ENCODE data around the gene AGFG2. TPM values are rescaled to one million over a fixed set of nuclear protein-coding genes. Genes with fewer than 3 reads are reported as not detected.
A peak's percentile ranks its signal among the peaks of the same experiment; 100 is the strongest.

Gene AGFG2
- total and polyA plus RNA-seq, 2 of the 13 experiments (the other 11 are each of a cell fraction or from before 2014, with no cell fraction given): 125 to 132 TPM

DNA sequence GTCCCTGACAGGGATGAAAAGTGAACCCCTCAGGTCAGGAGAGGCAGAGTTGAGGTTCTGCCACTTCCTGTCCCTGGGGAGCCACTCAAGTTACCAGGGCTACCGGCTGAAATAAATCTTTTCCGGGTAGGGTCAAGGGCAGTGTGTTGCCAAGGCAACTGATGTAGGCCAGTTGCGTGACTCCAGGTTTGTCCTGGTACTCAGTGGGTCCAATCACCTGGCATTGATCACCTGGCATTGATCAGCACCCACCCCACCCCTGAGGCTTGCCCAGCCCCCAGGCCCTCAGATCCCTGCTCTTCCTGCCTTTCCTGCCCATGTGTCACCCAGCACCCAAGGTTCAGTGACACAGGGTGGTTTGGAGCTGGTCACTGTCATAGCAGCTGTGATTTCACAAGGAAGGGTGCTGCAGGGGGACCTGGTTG, 28.8 kb downstream of the AGFG2 start (continued):
- TF ChIP-seq SRSF9 (IDR thresholded peaks at IDR 0.05; ENCODE audit: borderline replicate concordance, insufficient read depth, low read depth, low read length, poor library complexity, severe bottlenecking): no peak
- no peak for TF ChIP-seq ZFP1 (CRISPR knock-in tag; IDR thresholded peaks at IDR 0.05)
- TF ChIP-seq, protein P1, sequence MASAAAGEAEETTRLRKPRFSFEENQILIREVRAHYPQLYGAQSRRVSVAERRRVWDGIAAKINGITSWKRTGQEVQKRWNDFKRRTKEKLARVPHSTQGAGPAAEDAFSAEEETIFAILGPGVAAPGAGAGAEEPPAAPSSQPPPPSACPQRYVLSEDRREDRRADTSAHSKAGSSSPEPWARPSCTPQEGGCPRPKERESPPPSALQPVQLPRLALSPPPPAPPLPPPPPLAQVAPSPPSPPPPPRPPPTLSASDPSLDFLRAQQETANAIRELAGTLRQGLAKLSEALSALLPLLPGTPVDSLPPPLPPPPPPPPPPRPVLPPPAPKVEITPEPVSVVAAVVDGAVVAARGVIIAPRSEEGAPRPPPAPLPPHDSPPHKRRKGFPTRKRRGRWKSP (CRISPR knock-in tag; IDR thresholded peaks at IDR 0.05): no peak
- no peak for TF ChIP-seq FUBP1 (CRISPR knock-in tag; IDR thresholded peaks at IDR 0.05; ENCODE audit: borderline replicate concordance)
- TF ChIP-seq, protein P2, sequence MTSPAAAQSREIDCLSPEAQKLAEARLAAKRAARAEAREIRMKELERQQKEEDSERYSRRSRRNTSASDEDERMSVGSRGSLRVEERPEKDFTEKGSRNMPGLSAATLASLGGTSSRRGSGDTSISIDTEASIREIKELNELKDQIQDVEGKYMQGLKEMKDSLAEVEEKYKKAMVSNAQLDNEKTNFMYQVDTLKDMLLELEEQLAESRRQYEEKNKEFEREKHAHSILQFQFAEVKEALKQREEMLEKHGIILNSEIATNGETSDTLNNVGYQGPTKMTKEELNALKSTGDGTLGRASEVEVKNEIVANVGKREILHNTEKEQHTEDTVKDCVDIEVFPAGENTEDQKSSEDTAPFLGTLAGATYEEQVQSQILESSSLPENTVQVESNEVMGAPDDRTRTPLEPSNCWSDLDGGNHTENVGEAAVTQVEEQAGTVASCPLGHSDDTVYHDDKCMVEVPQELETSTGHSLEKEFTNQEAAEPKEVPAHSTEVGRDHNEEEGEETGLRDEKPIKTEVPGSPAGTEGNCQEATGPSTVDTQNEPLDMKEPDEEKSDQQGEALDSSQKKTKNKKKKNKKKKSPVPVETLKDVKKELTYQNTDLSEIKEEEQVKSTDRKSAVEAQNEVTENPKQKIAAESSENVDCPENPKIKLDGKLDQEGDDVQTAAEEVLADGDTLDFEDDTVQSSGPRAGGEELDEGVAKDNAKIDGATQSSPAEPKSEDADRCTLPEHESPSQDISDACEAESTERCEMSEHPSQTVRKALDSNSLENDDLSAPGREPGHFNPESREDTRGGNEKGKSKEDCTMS (CRISPR knock-in tag; conservative IDR thresholded peaks at IDR 0.05): no peak
- TF ChIP-seq TBX3 (IDR thresholded peaks at IDR 0.05; ENCODE audit: borderline replicate concordance): no peak
- no peak for TF ChIP-seq ZNF234 (CRISPR knock-in tag; conservative IDR thresholded peaks at IDR 0.05)
- TF ChIP-seq, protein P3, sequence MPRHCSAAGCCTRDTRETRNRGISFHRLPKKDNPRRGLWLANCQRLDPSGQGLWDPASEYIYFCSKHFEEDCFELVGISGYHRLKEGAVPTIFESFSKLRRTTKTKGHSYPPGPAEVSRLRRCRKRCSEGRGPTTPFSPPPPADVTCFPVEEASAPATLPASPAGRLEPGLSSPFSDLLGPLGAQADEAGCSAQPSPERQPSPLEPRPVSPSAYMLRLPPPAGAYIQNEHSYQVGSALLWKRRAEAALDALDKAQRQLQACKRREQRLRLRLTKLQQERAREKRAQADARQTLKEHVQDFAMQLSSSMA (CRISPR knock-in tag; IDR thresholded peaks at IDR 0.05): no peak; the same call in 1 of the 2 replicates
- TF ChIP-seq ATF7-NPFF (CRISPR knock-in tag; IDR thresholded peaks at IDR 0.05; ENCODE audit: low read depth): no peak
- TF ChIP-seq RBM39 (IDR thresholded peaks at IDR 0.05; ENCODE audit: low read depth, low read length, poor library complexity, severe bottlenecking): peak; percentile 23
- TF ChIP-seq, protein P4, sequence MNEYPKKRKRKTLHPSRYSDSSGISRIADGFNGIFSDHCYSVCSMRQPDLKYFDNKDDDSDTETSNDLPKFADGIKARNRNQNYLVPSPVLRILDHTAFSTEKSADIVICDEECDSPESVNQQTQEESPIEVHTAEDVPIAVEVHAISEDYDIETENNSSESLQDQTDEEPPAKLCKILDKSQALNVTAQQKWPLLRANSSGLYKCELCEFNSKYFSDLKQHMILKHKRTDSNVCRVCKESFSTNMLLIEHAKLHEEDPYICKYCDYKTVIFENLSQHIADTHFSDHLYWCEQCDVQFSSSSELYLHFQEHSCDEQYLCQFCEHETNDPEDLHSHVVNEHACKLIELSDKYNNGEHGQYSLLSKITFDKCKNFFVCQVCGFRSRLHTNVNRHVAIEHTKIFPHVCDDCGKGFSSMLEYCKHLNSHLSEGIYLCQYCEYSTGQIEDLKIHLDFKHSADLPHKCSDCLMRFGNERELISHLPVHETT (CRISPR knock-in tag; conservative IDR thresholded peaks at IDR 0.05): no peak
- no peak for TF ChIP-seq ZC3H4 (CRISPR knock-in tag; IDR thresholded peaks at IDR 0.05; ENCODE audit: borderline replicate concordance)
- TF ChIP-seq MIXL1 (CRISPR knock-in tag; IDR thresholded peaks at IDR 0.05): 0 out of 2 replicates have a peak, but pooled peaks have one; percentile 5
- no peak for TF ChIP-seq MTF1 (CRISPR knock-in tag; IDR thresholded peaks at IDR 0.05)
- no peak for TF ChIP-seq HNF4G (IDR thresholded peaks at IDR 0.05; ENCODE audit: borderline replicate concordance, low read depth, low read length)
- TF ChIP-seq HNF4G (CRISPR knock-in tag; IDR thresholded peaks at IDR 0.05; ENCODE audit: borderline replicate concordance, low read depth): no peak
- TF ChIP-seq ZNF446 (CRISPR knock-in tag; IDR thresholded peaks at IDR 0.05): no peak
- no peak for TF ChIP-seq ZFP36L2 (CRISPR knock-in tag; IDR thresholded peaks at IDR 0.05)
- no peak for TF ChIP-seq SALL1 (CRISPR knock-in tag; IDR thresholded peaks at IDR 0.05)
- no peak for TF ChIP-seq ZNF598 (CRISPR knock-in tag; IDR thresholded peaks at IDR 0.05; ENCODE audit: borderline replicate concordance)
- TF ChIP-seq DMAP1 (CRISPR knock-in tag; IDR thresholded peaks at IDR 0.05): no peak
- no peak for TF ChIP-seq SRSF4 (IDR thresholded peaks at IDR 0.05; ENCODE audit: low read depth, low read length, poor library complexity, severe bottlenecking)
